Prostate gland (tissue), 2 donors: Measurements from ENCODE around the gene SCIMP.

Source experiments
- POLR2A ChIP-seq: fragments of 450-650 bp; IDR thresholded peaks from one replicate; pipeline ENCODE4 v1.6.1; 2016; ENCODE audit warnings: antibody characterized with exemption, mild to moderate bottlenecking
- POLR2AphosphoS5 ChIP-seq: sonication (generic); formaldehyde crosslinking; IDR thresholded peaks from one replicate; pipeline ENCODE4 v1.6.1; 2017; ENCODE audit warnings: antibody characterized with exemption
- TF ChIP-seq, protein P1 (sequence below), 4 experiments: fragments of 200-600 bp in 2 of 4; fragments of 450-650 bp in 2 of 4; sonication (generic) in 2 of 4; IDR thresholded peaks; 1 replicate in 3 of 4; 2 replicates in 1 of 4; pipeline ENCODE4 v1.5.1; 2016 to 2019; ENCODE audit warnings: antibody characterized with exemption in 4 of 4, mild to moderate bottlenecking in 2 of 4, moderate library complexity in 2 of 4

DNA sequence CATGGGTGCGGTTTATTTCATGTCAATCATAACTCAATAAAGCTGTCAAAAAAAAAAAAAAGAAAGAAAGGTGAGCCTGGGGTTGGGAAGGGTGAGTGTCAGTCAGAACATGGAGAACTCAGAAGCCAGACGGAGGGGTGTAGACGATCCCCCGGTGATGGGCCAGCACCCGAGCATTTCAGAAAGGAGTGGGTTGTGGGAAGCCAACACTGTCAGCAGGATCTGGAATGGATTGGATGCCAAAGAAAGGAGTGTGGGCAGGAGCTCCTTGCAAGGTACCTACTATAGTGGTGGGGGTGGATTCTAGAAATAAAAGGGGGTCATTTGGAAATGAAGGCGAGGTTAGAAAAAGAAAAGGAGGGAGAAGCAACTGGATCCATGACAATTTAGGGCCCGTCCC, 19.8 kb upstream of the SCIMP start:
- TF ChIP-seq, protein P1, sequence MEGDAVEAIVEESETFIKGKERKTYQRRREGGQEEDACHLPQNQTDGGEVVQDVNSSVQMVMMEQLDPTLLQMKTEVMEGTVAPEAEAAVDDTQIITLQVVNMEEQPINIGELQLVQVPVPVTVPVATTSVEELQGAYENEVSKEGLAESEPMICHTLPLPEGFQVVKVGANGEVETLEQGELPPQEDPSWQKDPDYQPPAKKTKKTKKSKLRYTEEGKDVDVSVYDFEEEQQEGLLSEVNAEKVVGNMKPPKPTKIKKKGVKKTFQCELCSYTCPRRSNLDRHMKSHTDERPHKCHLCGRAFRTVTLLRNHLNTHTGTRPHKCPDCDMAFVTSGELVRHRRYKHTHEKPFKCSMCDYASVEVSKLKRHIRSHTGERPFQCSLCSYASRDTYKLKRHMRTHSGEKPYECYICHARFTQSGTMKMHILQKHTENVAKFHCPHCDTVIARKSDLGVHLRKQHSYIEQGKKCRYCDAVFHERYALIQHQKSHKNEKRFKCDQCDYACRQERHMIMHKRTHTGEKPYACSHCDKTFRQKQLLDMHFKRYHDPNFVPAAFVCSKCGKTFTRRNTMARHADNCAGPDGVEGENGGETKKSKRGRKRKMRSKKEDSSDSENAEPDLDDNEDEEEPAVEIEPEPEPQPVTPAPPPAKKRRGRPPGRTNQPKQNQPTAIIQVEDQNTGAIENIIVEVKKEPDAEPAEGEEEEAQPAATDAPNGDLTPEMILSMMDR (IDR thresholded peaks at IDR 0.05): no peak
- TF ChIP-seq POLR2AphosphoS5 (no peak), POLR2A (no peak)
